ENCODE data around the gene MORN5. TPM values are rescaled to one million over a fixed set of nuclear protein-coding genes. Genes with fewer than 3 reads are reported as not detected.
A peak's percentile ranks its signal among the peaks of the same experiment; 100 is the strongest.

The MORN5 gene
- total RNA-seq, 1 donor from 2014 or later: 0.64 TPM

- peaks cover 22% of the 10 kb centered on the region for H3K27me3 Mint-ChIP-seq (ENCODE audit: unreplicated experiment)
- H3K9me3 Mint-ChIP-seq (ENCODE audit: unreplicated experiment): no peaks in the 10 kb centered on the region
- DNase-seq (ENCODE audit: low spot score): peak; percentile 84
- H3K36me3 Mint-ChIP-seq (ENCODE audit: low read depth, unreplicated experiment): peaks cover 27% of the 10 kb centered on the region
- H3K4me3 Mint-ChIP-seq (ENCODE audit: unreplicated experiment): peak overlapping the region; percentile 79
- no peak for TF ChIP-seq CTCF (IDR thresholded peaks at IDR 0.05; ENCODE audit: unreplicated experiment)
- peaks cover 19% of the 10 kb centered on the region for H3K4me1 Mint-ChIP-seq (ENCODE audit: unreplicated experiment)
- H3K27ac Mint-ChIP-seq (ENCODE audit: unreplicated experiment): no peak overlapping the region
These were observed 54.1 kb downstream of the MORN5 start for GRCh38 chr9:122213589-122214413.

- TF ChIP-seq CTCF (IDR thresholded peaks at IDR 0.05; ENCODE audit: unreplicated experiment): no peak
- H3K36me3 Mint-ChIP-seq (ENCODE audit: low read depth, unreplicated experiment): peaks cover 24% of the 10 kb centered on the region
- peak overlapping the region; percentile 79 for H3K4me3 Mint-ChIP-seq (ENCODE audit: unreplicated experiment)
- peaks cover 26% of the 10 kb centered on the region for H3K4me1 Mint-ChIP-seq (ENCODE audit: unreplicated experiment)
- no peak for DNase-seq (ENCODE audit: low spot score)
- H3K9me3 Mint-ChIP-seq (ENCODE audit: unreplicated experiment): no peaks in the 10 kb centered on the region
- peak overlapping the region; percentile 77 for H3K27ac Mint-ChIP-seq (ENCODE audit: unreplicated experiment)
- peaks cover 22% of the 10 kb centered on the region for H3K27me3 Mint-ChIP-seq (ENCODE audit: unreplicated experiment)
These were observed 54.8 kb downstream of the MORN5 start for GRCh38 chr9:122214507-122214906.

- DNase-seq (ENCODE audit: low spot score): no peak
- H3K9me3 Mint-ChIP-seq (ENCODE audit: unreplicated experiment): no peaks in the 10 kb centered on the region
- no peak for TF ChIP-seq CTCF (IDR thresholded peaks at IDR 0.05; ENCODE audit: unreplicated experiment)
- peaks cover 30% of the 10 kb centered on the region for H3K27me3 Mint-ChIP-seq (ENCODE audit: unreplicated experiment)
- peaks cover 35% of the 10 kb centered on the region for H3K4me1 Mint-ChIP-seq (ENCODE audit: unreplicated experiment)
- no peak overlapping the region for H3K4me3 Mint-ChIP-seq (ENCODE audit: unreplicated experiment)
- H3K36me3 Mint-ChIP-seq (ENCODE audit: low read depth, unreplicated experiment): peaks cover 24% of the 10 kb centered on the region
- no peak overlapping the region for H3K27ac Mint-ChIP-seq (ENCODE audit: unreplicated experiment)
These were observed 56.0 kb downstream of the MORN5 start for GRCh38 chr9:122215663-122216062.

- Mint-ChIP-seq H3K9me3 (ENCODE audit: unreplicated experiment) (no peaks in the 10 kb centered on the region), H3K27me3 (ENCODE audit: unreplicated experiment) (peaks cover 32% of the 10 kb centered on the region), H3K36me3 (ENCODE audit: low read depth, unreplicated experiment) (peaks cover 24% of the 10 kb centered on the region), H3K4me3 (ENCODE audit: unreplicated experiment) (no peak overlapping the region), H3K4me1 (ENCODE audit: unreplicated experiment) (peaks cover 38% of the 10 kb centered on the region), H3K27ac (ENCODE audit: unreplicated experiment) (no peak overlapping the region)
- no peak for TF ChIP-seq CTCF (IDR thresholded peaks at IDR 0.05; ENCODE audit: unreplicated experiment)
- no peak for DNase-seq (ENCODE audit: low spot score)
These were observed 56.6 kb downstream of the MORN5 start for GRCh38 chr9:122216138-122216797.

Data from endothelial cell (in vitro differentiated cells).